Epithelial cell of esophagus (primary cell): ENCODE results near the gene PSG7.
"Not testable (repeated sequence)": the region's sequence is repeated elsewhere in the genome, so short reads cannot be mapped to it uniquely, and the experiment has no call there.

Source experiments
- DNase-seq: peaks from one replicate; pipeline ENCODE4 v3.0.0; 2010; ENCODE audit warnings: low read depth
- H3K4me3 ChIP-seq: 2 replicates; pipeline ENCODE4 v1.5.1; 2011; ENCODE audit warnings: mild to moderate bottlenecking, low read length, control low read depth
- TF ChIP-seq, protein P1 (sequence below): IDR thresholded peaks from 2 replicates; pipeline ENCODE4 v1.5.1; 2011; ENCODE audit warnings: low read depth, mild to moderate bottlenecking, low read length, control low read depth, inconsistent platforms; ENCODE audit not compliant: insufficient read depth; ENCODE audit errors: missing control alignments

PSG7 gene

DNA sequence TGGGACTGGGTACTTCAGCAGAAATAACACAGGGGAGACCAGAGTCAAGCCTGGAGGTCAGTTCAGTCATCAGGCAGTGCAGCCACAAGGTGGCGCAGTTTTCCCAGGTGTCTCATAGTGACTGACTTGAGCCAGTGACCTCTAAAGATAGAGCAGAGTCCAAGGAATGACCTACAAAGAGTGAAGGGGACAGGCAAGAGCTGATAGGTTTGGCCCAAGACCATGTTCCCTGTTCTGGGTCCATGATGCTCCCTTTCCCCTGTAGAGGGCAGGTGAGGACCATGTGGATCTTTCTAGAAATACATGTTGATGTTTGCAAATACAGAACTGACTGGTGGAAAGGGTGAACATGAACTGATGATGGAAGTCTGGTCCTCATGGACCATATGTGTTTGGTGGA is 6.8 kb downstream of the PSG7 start:
- peak; percentile 58 for DNase-seq
- TF ChIP-seq, protein P1, sequence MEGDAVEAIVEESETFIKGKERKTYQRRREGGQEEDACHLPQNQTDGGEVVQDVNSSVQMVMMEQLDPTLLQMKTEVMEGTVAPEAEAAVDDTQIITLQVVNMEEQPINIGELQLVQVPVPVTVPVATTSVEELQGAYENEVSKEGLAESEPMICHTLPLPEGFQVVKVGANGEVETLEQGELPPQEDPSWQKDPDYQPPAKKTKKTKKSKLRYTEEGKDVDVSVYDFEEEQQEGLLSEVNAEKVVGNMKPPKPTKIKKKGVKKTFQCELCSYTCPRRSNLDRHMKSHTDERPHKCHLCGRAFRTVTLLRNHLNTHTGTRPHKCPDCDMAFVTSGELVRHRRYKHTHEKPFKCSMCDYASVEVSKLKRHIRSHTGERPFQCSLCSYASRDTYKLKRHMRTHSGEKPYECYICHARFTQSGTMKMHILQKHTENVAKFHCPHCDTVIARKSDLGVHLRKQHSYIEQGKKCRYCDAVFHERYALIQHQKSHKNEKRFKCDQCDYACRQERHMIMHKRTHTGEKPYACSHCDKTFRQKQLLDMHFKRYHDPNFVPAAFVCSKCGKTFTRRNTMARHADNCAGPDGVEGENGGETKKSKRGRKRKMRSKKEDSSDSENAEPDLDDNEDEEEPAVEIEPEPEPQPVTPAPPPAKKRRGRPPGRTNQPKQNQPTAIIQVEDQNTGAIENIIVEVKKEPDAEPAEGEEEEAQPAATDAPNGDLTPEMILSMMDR: peak; percentile 62
- not testable (repeated sequence) for H3K4me3 ChIP-seq

- TF ChIP-seq, protein P1: no peak
- no peak overlapping the region for H3K4me3 ChIP-seq
- no peak for DNase-seq
These were observed 8.1 kb downstream of the PSG7 start for GRCh38 chr19:42928896-42929295.

DNA sequence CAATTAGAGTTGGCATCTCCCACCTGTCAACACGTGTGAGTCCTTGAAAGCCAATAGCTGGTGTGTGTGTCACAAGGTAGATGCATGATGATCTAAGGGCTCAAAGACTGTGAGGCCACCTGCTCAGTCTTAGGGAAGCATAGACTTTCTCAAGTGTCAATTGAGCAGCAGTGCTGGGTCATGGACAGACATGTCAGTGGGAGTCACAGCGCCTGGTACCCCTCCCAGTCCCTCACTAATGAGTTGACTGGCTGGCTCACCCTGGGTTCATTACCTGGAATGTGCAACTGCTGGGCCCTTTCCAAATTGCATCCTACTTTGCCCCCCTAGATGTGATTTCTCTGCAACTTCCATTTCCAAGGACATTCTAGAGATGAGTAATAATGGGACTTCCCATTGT is 10.2 kb downstream of the PSG7 start:
- H3K4me3 ChIP-seq: no peak overlapping the region
- no peak for DNase-seq
- TF ChIP-seq, protein P1: no peak

- DNase-seq: peak; percentile 78
- H3K4me3 ChIP-seq: not testable (repeated sequence)
- TF ChIP-seq, protein P1: peak; percentile 84
These were observed 13.9 kb downstream of the PSG7 start for GRCh38 chr19:42923106-42923505.

DNA sequence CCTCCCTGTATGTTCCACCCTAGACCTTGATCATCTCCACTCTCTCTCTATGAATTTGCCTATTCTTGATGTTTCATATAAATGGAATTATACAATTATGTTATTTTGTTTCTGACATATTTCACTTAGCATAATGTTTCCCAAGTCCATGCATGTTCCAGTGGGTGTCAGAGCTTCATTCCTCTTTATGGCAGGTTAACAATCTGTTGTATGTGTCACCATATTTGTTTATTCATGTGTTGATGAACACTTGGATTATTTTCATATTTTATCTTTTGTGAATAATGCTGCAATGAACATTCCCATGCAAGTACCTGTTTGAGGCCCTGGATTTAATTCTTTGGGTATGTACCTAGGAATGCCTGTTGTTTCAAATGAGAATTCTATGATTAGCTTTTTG is 16.0 kb downstream of the PSG7 start:
- peak; percentile 73 for DNase-seq
- H3K4me3 ChIP-seq: not testable (repeated sequence)

DNA sequence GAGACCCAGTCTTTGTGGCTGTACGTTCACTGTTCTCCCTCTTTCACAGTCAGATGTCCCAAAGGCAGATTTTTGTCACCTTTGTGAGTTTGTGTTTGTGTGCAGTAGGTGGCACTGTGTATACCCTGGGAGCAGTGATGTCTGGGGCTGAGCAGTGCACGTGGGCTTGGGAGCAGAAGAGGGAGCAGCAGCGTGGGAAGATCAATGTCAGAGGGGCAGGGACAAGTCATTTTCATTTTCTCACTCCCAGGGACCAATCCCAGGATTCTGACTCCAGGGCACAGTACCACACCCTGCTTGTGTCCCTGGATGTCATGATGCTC is 17.3 kb downstream of the PSG7 start:
- no peak overlapping the region for H3K4me3 ChIP-seq
- TF ChIP-seq, protein P1: no peak
- DNase-seq: no peak

GRCh38 chr19:42919070-42919756 is 17.8 kb downstream of the PSG7 start:
- not testable (repeated sequence) for H3K4me3 ChIP-seq
- DNase-seq: peak; percentile 20
- TF ChIP-seq, protein P1: peak; percentile 46

GRCh38 chr19:42918377-42919069 is 18.5 kb downstream of the PSG7 start:
- H3K4me3 ChIP-seq, DNase-seq: not testable (repeated sequence)

- not testable (repeated sequence) for H3K4me3 ChIP-seq, DNase-seq
These were observed 19.4 kb downstream of the PSG7 start, which contains the start of gene PSG6 for GRCh38 chr19:42917634-42918033. TSS of gene PSG6 (minus strand) at chr19:42917894. CDS start at chr19:42917792, 102 bp downstream.

GRCh38 chr19:42916931-42917330 is 20.1 kb downstream of the PSG7 start:
- DNase-seq, H3K4me3 ChIP-seq: not testable (repeated sequence)

- peak; percentile 57 for DNase-seq
- H3K4me3 ChIP-seq: not testable (repeated sequence)
These were observed 23.5 kb downstream of the PSG7 start for GRCh38 chr19:42913516-42913915.

DNA sequence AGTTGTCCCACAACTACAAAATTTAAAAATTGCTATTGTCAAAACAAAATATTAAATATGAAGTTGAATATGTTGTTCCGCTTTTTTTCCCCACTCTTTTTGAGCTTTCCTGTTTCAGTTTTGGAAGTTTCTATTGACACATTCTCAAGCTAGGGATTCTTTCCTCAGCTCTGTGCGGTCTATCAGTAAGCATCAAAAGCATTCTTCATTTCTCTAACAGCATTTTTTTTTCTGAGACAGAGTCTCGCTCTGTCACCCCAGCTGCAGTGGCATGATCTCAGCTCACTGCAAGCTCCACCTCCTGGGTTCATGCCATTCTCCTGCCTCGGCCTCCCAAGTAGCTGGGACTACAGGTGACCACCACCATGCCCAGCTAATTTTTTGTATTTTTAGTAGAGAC is 24.1 kb downstream of the PSG7 start:
- DNase-seq, H3K4me3 ChIP-seq: not testable (repeated sequence)
